Thoracic aorta (tissue), 2 donors: ENCODE data around the gene NHEJ1. TPM values are rescaled to one million over a fixed set of nuclear protein-coding genes. Genes with fewer than 3 reads are reported as not detected.

Source experiments
- ATAC-seq: fragments of 150-250 bp; one replicate; pipeline ENCODE4 v1.8.0; 2017; ENCODE audit warnings: low read depth; ENCODE audit not compliant: insufficient number of reproducible peaks, low FRiP score
- DNase-seq: peaks from one replicate; pipeline ENCODE4 v3.0.0-alpha.2; 2020; ENCODE audit warnings: low spot score
- H3K27ac ChIP-seq, 2 donors: fragments of 200-600 bp; sonication (generic); 1 replicate in 1 of 2; 2 replicates in 1 of 2; pipeline ENCODE4 v1.5.1; 2016; ENCODE audit warnings: mild to moderate bottlenecking in 2 of 2, moderate library complexity in 2 of 2
- H3K27me3 ChIP-seq: fragments of 200-600 bp; sonication (generic); replicated peaks from 2 replicates; pipeline ENCODE4 v1.6.0; 2016; ENCODE audit warnings: mild to moderate bottlenecking; ENCODE audit not compliant: insufficient read depth
- H3K36me3 ChIP-seq: fragments of 200-600 bp; sonication (generic); one replicate; pipeline ENCODE4 v1.5.1; 2016
- H3K4me1 ChIP-seq, 2 donors: fragments of 200-600 bp; sonication (generic); 1 replicate in 1 of 2; 2 replicates in 1 of 2; pipeline versions ENCODE4 v1.5.1 to v1.6.0; 2016; ENCODE audit warnings: low read depth in 2 of 2, mild to moderate bottlenecking in 1 of 2; ENCODE audit not compliant: control insufficient read depth in 1 of 2
- H3K4me3 ChIP-seq: fragments of 200-600 bp; sonication (generic); 2 replicates; pipeline ENCODE4 v1.5.1; 2016; ENCODE audit warnings: mild to moderate bottlenecking
- H3K9me3 ChIP-seq: fragments of 200-600 bp; sonication (generic); 2 replicates; pipeline ENCODE4 v1.5.1; 2016
- total RNA-seq, 2 donors: library from RNA; depleted of rRNA; stranded (reverse); fragments of >200 nt; gene quantifications; one replicate each; pipeline versions ENCODE4 v1.1.0 to v1.2.3, GENCODE V29; 2016
- TF ChIP-seq, protein P1 (sequence below): fragments of 200-600 bp; sonication (generic); IDR thresholded peaks from one replicate; pipeline ENCODE4 v1.5.1; 2019; ENCODE audit warnings: antibody characterized with exemption

NHEJ1 gene
- total RNA-seq, 2 donors from 2014 or later, result 10.3 to 14.5 TPM

DNA sequence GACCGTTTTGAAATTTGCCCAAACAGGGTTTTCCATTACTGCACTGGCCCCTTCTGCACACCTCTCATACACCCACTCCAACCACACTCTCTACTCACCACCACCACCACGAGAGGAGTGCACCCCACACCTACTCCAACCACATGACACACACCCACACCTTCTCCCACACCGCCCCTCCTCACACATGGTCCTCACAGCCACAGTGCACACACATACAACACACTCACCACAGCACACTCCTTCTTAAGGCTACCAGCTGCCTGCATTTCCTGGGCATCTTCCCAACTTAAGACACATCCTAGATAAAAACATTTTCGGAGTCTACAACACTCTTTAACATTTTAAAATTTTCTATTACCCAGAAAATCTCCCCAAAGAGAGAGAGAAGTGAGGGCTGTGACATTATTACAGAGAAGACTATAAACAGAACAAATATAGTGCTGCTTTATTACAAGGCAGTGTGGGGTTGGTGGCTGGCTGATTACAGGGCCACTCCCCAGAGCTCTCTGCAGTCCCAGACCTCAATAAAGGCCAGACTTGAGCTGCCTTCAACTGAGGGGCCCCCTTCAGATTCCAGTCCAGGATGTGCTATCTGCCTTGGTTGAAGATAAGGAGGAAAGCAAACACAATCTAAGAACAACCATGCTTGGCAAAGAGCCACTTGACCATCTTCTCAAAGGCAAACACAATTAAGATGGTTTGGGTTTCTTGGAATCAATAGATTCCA is 36.1 kb downstream of the NHEJ1 start:
- Histone ChIP-seq H3K27me3 (no peaks in the 10 kb centered on the region), H3K4me3 (no peak overlapping the region), H3K36me3 (no peaks in the 10 kb centered on the region), H3K4me1 (peaks cover 4 to 22% of the 10 kb centered on the region in 2 donors), H3K27ac (no peak overlapping the region), H3K9me3 (no peaks in the 10 kb centered on the region)
- TF ChIP-seq, protein P1, sequence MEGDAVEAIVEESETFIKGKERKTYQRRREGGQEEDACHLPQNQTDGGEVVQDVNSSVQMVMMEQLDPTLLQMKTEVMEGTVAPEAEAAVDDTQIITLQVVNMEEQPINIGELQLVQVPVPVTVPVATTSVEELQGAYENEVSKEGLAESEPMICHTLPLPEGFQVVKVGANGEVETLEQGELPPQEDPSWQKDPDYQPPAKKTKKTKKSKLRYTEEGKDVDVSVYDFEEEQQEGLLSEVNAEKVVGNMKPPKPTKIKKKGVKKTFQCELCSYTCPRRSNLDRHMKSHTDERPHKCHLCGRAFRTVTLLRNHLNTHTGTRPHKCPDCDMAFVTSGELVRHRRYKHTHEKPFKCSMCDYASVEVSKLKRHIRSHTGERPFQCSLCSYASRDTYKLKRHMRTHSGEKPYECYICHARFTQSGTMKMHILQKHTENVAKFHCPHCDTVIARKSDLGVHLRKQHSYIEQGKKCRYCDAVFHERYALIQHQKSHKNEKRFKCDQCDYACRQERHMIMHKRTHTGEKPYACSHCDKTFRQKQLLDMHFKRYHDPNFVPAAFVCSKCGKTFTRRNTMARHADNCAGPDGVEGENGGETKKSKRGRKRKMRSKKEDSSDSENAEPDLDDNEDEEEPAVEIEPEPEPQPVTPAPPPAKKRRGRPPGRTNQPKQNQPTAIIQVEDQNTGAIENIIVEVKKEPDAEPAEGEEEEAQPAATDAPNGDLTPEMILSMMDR, result no peak
- DNase-seq (no peak), ATAC-seq (no peak)

DNA sequence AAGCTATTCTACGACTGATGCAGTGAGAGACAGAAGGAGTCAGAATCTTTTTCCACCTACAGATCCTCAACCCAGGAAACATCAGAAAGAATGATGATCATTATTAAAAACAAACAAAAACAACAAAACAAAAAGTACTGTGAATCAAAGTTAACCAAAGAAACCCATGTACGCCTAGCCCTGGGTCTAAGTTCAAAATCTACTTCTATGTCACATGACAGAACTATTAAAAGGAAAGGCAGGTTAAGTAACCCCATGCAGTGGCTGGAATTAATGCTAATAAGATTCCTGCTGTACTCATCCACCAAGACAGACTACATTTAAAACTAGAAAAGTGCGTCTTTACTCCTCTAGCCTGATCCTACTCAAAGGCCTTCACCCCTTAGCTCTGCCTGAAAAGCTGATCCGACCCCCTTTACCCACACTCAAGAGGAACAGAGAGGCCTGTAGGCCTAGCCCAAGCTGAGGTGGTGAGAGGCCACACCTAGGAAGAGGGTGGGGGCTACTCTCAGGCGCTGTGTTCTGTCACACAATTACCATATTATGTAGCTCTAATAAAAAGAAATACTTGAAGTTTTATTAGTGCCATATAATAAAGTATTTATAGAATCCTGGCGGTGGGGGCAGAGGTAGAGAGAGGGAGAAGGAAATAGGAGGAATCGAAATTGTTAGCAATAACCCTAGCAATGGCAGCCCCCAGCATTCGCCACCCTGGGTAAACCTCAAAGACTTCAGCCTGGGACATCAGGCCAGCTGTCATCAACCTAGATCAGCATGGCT is 37.1 kb downstream of the NHEJ1 start:
- DNase-seq, result no peak
- Histone ChIP-seq H3K4me3 (no peak overlapping the region), H3K27me3 (no peaks in the 10 kb centered on the region), H3K36me3 (no peaks in the 10 kb centered on the region), H3K4me1 (peaks cover 4 to 21% of the 10 kb centered on the region in 2 donors), H3K27ac (no peak overlapping the region), H3K9me3 (no peaks in the 10 kb centered on the region)
- TF ChIP-seq, protein P1, result no peak
- no peak for ATAC-seq

DNA sequence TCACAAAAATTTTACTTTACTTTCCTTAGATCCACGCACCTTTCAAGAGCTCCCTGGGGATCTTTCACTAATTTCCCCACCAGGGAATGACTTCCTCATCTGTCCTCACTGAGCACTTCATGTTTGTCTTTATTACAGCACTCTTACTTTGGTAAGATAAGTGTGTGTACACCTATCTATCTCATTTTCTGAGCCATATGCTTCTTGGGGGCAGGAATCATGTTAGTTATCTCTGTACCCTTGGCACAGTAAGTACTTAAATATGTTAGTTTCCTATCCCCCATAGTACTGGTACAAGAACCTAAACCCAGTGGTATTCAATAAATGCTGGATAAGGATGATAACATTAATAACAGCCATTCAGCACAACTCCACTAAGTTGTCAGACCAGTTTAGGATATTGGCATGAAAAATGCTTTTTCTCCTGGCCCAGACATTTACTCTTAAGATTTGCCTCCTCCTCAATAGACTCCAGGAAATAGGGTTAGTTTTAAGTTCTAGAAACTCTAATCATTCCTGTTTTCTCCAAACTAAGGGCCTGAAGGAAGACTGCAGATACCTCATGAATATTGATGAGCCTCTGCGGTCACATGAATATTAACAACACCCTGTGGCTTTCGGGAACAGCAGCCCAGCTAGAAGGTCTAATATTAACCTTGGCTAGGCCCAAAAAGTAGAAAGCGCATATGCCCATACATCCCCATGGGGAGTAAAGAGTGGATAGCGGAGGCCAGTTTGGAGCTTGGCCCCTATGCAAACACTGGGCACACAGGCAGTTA is 38.2 kb downstream of the NHEJ1 start:
- TF ChIP-seq, protein P1, result no peak
- H3K27ac ChIP-seq, result no peak overlapping the region
- ATAC-seq (no peak), DNase-seq (no peak)
- no peaks in the 10 kb centered on the region for H3K27me3 ChIP-seq
- no peak overlapping the region for H3K4me3 ChIP-seq
- H3K4me1 ChIP-seq, result peaks cover 4 to 17% of the 10 kb centered on the region in 2 donors
- no peaks in the 10 kb centered on the region for H3K9me3 ChIP-seq
- no peaks in the 10 kb centered on the region for H3K36me3 ChIP-seq

DNA sequence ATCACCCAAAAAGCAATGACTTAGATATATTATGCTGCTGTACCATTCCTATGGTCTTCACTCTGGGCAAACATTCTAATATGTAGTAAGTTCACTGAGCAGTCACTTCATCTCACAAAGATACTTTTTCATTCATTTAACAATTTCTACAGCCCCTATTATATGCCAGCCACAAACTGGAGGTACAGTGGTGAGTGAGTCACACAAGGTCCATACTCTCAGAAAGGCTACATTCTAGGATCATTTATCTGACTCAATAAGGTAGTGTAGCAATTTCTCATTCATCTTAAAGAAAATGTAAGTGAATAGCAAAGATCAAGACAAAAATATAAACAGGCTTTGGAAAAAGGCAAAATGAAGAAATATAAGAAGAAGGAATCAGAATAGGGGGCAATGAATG is 40.5 kb downstream of the NHEJ1 start:
- Histone ChIP-seq H3K27me3 (no peaks in the 10 kb centered on the region), H3K27ac (no peak overlapping the region), H3K4me1 (peaks cover 0 to 6% of the 10 kb centered on the region in 2 donors), H3K9me3 (no peaks in the 10 kb centered on the region), H3K36me3 (no peaks in the 10 kb centered on the region), H3K4me3 (no peak overlapping the region)
- ATAC-seq (no peak), DNase-seq (no peak)
- TF ChIP-seq, protein P1, result no peak
